OCI-LY7 (cell line): ENCODE data around the gene BRK1.

Experiments used
- EZH2phosphoT487 ChIP-seq: fragments of 200-600 bp; sonication (generic); IDR thresholded peaks from 2 replicates; pipeline ENCODE4 v1.6.1; 2018; ENCODE audit warnings: low read depth, borderline replicate concordance, mild to moderate bottlenecking, mixed run types, antibody characterized with exemption, low read length, moderate library complexity, mixed read lengths
- TF ChIP-seq, protein P1 (sequence below): fragments of 200-600 bp; sonication (generic); conservative IDR thresholded peaks from 2 replicates; pipeline ENCODE4 v1.5.1; 2014; ENCODE audit warnings: mild to moderate bottlenecking, antibody characterized with exemption, low read length, moderate library complexity, mixed read lengths

DNA sequence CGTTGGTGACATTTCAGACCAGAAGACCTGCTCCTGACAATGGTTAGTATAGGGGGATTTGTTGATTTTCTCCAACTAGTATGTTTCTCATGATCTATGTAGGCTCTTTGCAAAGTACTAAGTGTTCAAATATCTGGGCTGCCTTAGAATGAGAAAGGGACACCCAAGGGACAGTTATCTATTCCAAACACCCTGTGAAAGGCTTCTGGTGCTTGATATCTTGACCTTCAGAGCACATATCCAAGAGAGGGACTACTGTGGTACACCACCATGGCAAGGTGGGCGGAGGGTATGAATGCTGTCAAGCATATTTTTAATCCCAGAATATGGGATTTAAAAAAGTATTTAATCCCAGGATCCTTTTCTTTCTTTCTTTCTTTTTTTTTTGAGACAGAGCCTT lies 8.6 kb upstream of the BRK1 start:
- TF ChIP-seq, protein P1, sequence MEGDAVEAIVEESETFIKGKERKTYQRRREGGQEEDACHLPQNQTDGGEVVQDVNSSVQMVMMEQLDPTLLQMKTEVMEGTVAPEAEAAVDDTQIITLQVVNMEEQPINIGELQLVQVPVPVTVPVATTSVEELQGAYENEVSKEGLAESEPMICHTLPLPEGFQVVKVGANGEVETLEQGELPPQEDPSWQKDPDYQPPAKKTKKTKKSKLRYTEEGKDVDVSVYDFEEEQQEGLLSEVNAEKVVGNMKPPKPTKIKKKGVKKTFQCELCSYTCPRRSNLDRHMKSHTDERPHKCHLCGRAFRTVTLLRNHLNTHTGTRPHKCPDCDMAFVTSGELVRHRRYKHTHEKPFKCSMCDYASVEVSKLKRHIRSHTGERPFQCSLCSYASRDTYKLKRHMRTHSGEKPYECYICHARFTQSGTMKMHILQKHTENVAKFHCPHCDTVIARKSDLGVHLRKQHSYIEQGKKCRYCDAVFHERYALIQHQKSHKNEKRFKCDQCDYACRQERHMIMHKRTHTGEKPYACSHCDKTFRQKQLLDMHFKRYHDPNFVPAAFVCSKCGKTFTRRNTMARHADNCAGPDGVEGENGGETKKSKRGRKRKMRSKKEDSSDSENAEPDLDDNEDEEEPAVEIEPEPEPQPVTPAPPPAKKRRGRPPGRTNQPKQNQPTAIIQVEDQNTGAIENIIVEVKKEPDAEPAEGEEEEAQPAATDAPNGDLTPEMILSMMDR, result no peak
- no peak for TF ChIP-seq EZH2phosphoT487
